Measurements from ENCODE around the gene OR7C1. TPM values are rescaled to one million over a fixed set of nuclear protein-coding genes. Genes with fewer than 3 reads are reported as not detected.

OR7C1 gene
- total and polyA plus RNA-seq, 2 experiments from 2014 or later = 0.03 TPM; not detected in 1

DNA sequence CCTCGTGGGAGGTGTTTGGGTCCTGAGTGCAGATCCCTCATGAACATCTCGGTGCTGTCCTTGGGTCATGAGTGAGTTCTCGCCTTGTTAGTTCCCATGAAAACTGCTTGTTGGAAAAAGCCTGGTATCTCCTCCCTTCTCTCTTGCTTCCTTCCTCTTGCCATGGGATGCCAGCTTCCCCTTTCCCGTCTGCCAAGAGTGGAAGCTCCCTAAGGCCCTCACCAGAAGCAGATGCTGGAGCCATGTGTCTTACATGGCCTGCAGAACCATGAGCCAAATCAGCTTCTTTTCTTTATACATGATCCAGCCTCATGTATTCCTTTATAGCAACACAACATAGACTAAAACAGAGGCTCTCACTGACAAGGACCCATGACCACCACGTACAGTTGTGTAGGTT, 64.8 kb downstream of the OR7C1 start:
- no peaks in the 10 kb centered on the region for H3K4me1 Mint-ChIP-seq
- Histone ChIP-seq H3K79me2 (replicated peaks; ENCODE audit: insufficient read depth) (no peaks in the 10 kb centered on the region), H2AFZ (no peak overlapping the region), H3K36me3 (ENCODE audit: insufficient read depth) (no peaks in the 10 kb centered on the region), H3K27me3 (ENCODE audit: insufficient read depth) (no peaks in the 10 kb centered on the region), H3K4me1 (ENCODE audit: insufficient read depth) (no peaks in the 10 kb centered on the region), H3K4me3 (no peak overlapping the region), H3K4me2 (no peak overlapping the region), H3K9me2 (ENCODE audit: insufficient read depth) (no peaks in the 10 kb centered on the region), H3F3A (replicated peaks; ENCODE audit: low read depth) (no peaks in the 10 kb centered on the region), H3K27ac (ENCODE audit: low read depth) (no peak overlapping the region), H4K20me1 (replicated peaks; ENCODE audit: insufficient read depth) (no peaks in the 10 kb centered on the region)
- no peak for DNase-seq (ENCODE audit: low spot score)
- peaks cover 24% of the 10 kb centered on the region for H3K36me3 Mint-ChIP-seq (ENCODE audit: low read depth)
- H3K4me3 Mint-ChIP-seq = no peak overlapping the region
- H3K9me3 Mint-ChIP-seq = peaks cover 2% of the 10 kb centered on the region; the same call in 2 of the 3 replicates
- no peak overlapping the region for H3K27ac Mint-ChIP-seq
- ATAC-seq = no peak
- H3K27me3 Mint-ChIP-seq (ENCODE audit: insufficient read depth, low read depth, poor library complexity) = peaks cover 3% of the 10 kb centered on the region
- TF ChIP-seq CREB1 (CRISPR knock-in tag; IDR thresholded peaks at IDR 0.05; ENCODE audit: low read depth) (no peak), EZH2 (IDR thresholded peaks at IDR 0.05; ENCODE audit: low read depth, unreplicated experiment) (no peak), EZH2phosphoT487 (IDR thresholded peaks at IDR 0.05; ENCODE audit: unreplicated experiment) (no peak), NANOG (IDR thresholded peaks at IDR 0.05; ENCODE audit: borderline replicate concordance) (no peak), JUNB (IDR thresholded peaks at IDR 0.05; ENCODE audit: unreplicated experiment) (no peak), ZNF331 (CRISPR knock-in tag; IDR thresholded peaks at IDR 0.05; ENCODE audit: low read depth) (no peak), ZNF114 (CRISPR knock-in tag; IDR thresholded peaks at IDR 0.05) (no peak), POLR2AphosphoS5 (IDR thresholded peaks at IDR 0.05; ENCODE audit: low read depth) (no peak), STAT1 (IDR thresholded peaks at IDR 0.05; ENCODE audit: unreplicated experiment) (no peak)
- TF ChIP-seq, protein P1, sequence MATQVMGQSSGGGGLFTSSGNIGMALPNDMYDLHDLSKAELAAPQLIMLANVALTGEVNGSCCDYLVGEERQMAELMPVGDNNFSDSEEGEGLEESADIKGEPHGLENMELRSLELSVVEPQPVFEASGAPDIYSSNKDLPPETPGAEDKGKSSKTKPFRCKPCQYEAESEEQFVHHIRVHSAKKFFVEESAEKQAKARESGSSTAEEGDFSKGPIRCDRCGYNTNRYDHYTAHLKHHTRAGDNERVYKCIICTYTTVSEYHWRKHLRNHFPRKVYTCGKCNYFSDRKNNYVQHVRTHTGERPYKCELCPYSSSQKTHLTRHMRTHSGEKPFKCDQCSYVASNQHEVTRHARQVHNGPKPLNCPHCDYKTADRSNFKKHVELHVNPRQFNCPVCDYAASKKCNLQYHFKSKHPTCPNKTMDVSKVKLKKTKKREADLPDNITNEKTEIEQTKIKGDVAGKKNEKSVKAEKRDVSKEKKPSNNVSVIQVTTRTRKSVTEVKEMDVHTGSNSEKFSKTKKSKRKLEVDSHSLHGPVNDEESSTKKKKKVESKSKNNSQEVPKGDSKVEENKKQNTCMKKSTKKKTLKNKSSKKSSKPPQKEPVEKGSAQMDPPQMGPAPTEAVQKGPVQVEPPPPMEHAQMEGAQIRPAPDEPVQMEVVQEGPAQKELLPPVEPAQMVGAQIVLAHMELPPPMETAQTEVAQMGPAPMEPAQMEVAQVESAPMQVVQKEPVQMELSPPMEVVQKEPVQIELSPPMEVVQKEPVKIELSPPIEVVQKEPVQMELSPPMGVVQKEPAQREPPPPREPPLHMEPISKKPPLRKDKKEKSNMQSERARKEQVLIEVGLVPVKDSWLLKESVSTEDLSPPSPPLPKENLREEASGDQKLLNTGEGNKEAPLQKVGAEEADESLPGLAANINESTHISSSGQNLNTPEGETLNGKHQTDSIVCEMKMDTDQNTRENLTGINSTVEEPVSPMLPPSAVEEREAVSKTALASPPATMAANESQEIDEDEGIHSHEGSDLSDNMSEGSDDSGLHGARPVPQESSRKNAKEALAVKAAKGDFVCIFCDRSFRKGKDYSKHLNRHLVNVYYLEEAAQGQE (IDR thresholded peaks at IDR 0.05; ENCODE audit: unreplicated experiment) = no peak
- TF ChIP-seq, protein P2, sequence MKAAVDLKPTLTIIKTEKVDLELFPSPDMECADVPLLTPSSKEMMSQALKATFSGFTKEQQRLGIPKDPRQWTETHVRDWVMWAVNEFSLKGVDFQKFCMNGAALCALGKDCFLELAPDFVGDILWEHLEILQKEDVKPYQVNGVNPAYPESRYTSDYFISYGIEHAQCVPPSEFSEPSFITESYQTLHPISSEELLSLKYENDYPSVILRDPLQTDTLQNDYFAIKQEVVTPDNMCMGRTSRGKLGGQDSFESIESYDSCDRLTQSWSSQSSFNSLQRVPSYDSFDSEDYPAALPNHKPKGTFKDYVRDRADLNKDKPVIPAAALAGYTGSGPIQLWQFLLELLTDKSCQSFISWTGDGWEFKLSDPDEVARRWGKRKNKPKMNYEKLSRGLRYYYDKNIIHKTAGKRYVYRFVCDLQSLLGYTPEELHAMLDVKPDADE (IDR thresholded peaks at IDR 0.05) = no peak
- TF ChIP-seq, protein P3, sequence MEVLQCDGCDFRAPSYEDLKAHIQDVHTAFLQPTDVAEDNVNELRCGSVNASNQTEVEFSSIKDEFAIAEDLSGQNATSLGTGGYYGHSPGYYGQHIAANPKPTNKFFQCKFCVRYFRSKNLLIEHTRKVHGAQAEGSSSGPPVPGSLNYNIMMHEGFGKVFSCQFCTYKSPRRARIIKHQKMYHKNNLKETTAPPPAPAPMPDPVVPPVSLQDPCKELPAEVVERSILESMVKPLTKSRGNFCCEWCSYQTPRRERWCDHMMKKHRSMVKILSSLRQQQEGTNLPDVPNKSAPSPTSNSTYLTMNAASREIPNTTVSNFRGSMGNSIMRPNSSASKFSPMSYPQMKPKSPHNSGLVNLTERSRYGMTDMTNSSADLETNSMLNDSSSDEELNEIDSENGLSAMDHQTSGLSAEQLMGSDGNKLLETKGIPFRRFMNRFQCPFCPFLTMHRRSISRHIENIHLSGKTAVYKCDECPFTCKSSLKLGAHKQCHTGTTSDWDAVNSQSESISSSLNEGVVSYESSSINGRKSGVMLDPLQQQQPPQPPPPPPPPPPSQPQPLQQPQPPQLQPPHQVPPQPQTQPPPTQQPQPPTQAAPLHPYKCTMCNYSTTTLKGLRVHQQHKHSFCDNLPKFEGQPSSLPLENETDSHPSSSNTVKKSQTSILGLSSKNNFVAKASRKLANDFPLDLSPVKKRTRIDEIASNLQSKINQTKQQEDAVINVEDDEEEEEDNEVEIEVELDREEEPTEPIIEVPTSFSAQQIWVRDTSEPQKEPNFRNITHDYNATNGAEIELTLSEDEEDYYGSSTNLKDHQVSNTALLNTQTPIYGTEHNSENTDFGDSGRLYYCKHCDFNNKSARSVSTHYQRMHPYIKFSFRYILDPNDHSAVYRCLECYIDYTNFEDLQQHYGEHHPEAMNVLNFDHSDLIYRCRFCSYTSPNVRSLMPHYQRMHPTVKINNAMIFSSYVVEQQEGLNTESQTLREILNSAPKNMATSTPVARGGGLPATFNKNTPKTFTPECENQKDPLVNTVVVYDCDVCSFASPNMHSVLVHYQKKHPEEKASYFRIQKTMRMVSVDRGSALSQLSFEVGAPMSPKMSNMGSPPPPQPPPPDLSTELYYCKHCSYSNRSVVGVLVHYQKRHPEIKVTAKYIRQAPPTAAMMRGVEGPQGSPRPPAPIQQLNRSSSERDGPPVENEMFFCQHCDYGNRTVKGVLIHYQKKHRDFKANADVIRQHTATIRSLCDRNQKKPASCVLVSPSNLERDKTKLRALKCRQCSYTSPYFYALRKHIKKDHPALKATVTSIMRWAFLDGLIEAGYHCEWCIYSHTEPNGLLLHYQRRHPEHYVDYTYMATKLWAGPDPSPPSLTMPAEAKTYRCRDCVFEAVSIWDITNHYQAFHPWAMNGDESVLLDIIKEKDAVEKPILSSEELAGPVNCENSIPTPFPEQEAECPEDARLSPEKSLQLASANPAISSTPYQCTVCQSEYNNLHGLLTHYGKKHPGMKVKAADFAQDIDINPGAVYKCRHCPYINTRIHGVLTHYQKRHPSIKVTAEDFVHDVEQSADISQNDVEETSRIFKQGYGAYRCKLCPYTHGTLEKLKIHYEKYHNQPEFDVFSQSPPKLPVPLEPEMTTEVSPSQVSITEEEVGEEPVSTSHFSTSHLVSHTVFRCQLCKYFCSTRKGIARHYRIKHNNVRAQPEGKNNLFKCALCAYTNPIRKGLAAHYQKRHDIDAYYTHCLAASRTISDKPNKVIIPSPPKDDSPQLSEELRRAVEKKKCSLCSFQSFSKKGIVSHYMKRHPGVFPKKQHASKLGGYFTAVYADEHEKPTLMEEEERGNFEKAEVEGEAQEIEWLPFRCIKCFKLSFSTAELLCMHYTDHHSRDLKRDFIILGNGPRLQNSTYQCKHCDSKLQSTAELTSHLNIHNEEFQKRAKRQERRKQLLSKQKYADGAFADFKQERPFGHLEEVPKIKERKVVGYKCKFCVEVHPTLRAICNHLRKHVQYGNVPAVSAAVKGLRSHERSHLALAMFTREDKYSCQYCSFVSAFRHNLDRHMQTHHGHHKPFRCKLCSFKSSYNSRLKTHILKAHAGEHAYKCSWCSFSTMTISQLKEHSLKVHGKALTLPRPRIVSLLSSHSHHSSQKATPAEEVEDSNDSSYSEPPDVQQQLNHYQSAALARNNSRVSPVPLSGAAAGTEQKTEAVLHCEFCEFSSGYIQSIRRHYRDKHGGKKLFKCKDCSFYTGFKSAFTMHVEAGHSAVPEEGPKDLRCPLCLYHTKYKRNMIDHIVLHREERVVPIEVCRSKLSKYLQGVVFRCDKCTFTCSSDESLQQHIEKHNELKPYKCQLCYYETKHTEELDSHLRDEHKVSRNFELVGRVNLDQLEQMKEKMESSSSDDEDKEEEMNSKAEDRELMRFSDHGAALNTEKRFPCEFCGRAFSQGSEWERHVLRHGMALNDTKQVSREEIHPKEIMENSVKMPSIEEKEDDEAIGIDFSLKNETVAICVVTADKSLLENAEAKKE (CRISPR knock-in tag; IDR thresholded peaks at IDR 0.05) = no peak
- TF ChIP-seq, protein P4, sequence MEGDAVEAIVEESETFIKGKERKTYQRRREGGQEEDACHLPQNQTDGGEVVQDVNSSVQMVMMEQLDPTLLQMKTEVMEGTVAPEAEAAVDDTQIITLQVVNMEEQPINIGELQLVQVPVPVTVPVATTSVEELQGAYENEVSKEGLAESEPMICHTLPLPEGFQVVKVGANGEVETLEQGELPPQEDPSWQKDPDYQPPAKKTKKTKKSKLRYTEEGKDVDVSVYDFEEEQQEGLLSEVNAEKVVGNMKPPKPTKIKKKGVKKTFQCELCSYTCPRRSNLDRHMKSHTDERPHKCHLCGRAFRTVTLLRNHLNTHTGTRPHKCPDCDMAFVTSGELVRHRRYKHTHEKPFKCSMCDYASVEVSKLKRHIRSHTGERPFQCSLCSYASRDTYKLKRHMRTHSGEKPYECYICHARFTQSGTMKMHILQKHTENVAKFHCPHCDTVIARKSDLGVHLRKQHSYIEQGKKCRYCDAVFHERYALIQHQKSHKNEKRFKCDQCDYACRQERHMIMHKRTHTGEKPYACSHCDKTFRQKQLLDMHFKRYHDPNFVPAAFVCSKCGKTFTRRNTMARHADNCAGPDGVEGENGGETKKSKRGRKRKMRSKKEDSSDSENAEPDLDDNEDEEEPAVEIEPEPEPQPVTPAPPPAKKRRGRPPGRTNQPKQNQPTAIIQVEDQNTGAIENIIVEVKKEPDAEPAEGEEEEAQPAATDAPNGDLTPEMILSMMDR (conservative IDR thresholded peaks at IDR 0.05; ENCODE audit: low read depth in 2 of 2) = no peak

All from GM23338 (cell line).